PC-3 (cell line): ENCODE measurements around the gene ABLIM1.

Experiments
- CTCF ChIP-seq: fragments of 300-600 bp; sonication (generic); conservative IDR thresholded peaks from 2 replicates; pipeline ENCODE4 v1.5.1; 2017; ENCODE audit warnings: antibody characterized with exemption, low read depth, mild to moderate bottlenecking, low read length
- EZH2 ChIP-seq: fragments of 300-600 bp; sonication (generic); IDR thresholded peaks from one replicate; pipeline ENCODE4 v1.6.1; 2017; ENCODE audit warnings: antibody characterized with exemption, mild to moderate bottlenecking, low read length; ENCODE audit not compliant: unreplicated experiment

- TF ChIP-seq CTCF (no peak), EZH2 (no peak)
These were observed 23.5 kb upstream of the ABLIM1 start for GRCh38 chr10:114681542-114681941.
